Measurements from ENCODE around the gene FAM110D.

Gene FAM110D

GRCh38 chr1:26130695-26131094 lies 28.2 kb upstream of the FAM110D start:
- DNase-seq = no peak

- no peak for DNase-seq
Measured at GRCh38 chr1:26132128-26132833, 26.6 kb upstream of the FAM110D start.

GRCh38 chr1:26132834-26133167 lies 26.1 kb upstream of the FAM110D start:
- no peak for DNase-seq

GRCh38 chr1:26134466-26134865 lies 24.4 kb upstream of the FAM110D start:
- no peak for DNase-seq

- DNase-seq = no peak
Measured at GRCh38 chr1:26138974-26139558, 19.8 kb upstream of the FAM110D start.

GRCh38 chr1:26142159-26142558 lies 16.7 kb upstream of the FAM110D start:
- no peak for DNase-seq

- DNase-seq = no peak
Measured at GRCh38 chr1:26145041-26145959, 13.6 kb upstream of the FAM110D start.

- no peak for DNase-seq
Measured at GRCh38 chr1:26145960-26146294, 13.0 kb upstream of the FAM110D start.

- no peak for DNase-seq
Measured at GRCh38 chr1:26148887-26149286, 10.0 kb upstream of the FAM110D start.

GRCh38 chr1:26153966-26154532 lies 4.8 kb upstream of the FAM110D start:
- DNase-seq = no peak

- no peak for DNase-seq
Measured at GRCh38 chr1:26154750-26155149, 4.1 kb upstream of the FAM110D start.

- DNase-seq = no peak
Measured at GRCh38 chr1:26155370-26156284, 3.3 kb upstream of the FAM110D start.

- no peak for DNase-seq
Measured at GRCh38 chr1:26156285-26157038, 2.4 kb upstream of the FAM110D start.

GRCh38 chr1:26158271-26158907 lies 490 bp upstream of the FAM110D start:
- DNase-seq = no peak

GRCh38 chr1:26159743-26160039 lies 812 bp downstream of the FAM110D start:
- no peak for DNase-seq

GRCh38 chr1:26160527-26161414 lies 1.9 kb downstream of the FAM110D start:
- no peak for DNase-seq

- DNase-seq = no peak
Measured at GRCh38 chr1:26161415-26162219, 2.7 kb downstream of the FAM110D start.

- no peak for DNase-seq
Measured at GRCh38 chr1:26162220-26162709, 3.4 kb downstream of the FAM110D start.

GRCh38 chr1:26163684-26164035 lies 4.8 kb downstream of the FAM110D start:
- DNase-seq = no peak

Data from GOT3 (cell line).